Activated CD4-positive, CD25-positive, alpha-beta regulatory T cell (primary cell): ENCODE results near the gene CACTIN.

Experiments used
- DNase-seq, 4 experiments: peaks; one replicate each; lab custom pipeline; 2025; lab: John Stamatoyannopoulos, UW

The CACTIN gene

DNA sequence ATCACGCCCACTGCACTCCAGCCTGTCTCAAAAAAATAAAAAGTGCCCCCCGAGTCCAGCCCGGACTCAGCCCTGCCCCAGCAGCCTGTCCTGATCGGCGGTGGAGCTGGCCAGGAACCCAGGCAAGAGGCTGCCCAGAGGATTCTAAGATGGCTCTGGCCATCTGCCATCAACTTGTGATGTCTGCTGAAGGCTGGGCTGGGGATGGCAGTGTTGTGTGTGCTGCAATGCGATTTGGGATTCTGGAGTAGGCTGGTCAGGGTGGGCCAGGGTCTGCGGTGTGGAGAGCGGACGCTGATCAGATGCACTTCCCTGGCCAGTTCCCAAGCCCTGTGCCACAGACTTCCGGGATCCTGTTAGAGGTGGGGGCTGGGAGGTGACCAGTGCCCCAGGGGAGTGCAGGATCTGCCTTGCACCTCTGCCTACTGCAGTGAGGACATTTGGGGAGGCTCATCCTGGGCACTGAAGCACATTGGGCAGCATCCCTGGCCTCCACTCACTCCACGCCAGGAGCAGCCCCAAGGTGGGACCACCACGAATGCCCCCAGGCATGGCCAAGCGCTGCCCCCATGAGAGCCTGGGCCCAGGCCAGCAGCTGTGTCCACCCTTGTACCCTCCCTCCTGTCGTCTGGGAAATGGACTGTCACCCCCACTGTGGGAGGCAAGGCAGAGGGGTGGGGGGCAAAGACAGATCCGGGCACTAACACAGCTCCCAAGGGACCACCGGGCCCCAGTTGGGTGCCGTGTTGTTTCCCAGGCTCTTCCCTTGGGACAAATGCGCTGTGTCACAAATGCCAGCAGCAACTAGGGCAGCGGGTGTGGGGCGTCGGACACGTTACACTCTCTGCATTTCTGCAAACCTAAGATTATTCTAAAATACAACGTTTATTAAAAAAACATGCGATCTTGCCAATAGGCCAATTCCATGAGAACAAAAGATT is 16.5 kb downstream of the CACTIN start:
- no peak for DNase-seq

DNA sequence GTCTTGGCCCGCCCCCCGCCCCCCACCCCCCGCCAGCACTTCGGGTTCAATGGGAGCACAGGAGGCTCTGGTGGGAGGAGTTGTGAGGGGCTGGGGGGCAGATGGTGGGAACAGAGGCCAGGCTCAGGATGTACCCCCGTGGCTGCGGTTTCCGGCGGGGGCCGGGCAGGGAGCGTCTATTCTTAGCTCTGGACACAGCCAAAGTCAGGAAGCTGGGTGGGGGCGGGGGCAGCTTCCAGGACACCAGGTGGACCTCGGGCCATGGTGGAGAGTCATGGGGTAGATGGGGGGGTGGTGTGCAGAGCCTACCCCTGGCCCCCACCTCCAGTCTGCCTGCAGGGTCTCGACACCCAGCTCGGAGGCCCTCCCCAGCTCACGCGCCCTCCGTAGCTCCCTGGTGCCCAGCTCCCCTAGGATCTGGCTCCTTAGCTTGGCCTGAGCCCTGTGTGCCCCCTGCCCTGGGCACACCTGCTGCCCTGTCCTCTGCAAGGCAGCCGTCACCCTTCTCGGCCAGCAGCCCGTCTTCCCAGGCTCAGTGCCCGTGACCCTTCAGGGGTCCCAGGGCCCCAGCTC is 17.8 kb downstream of the CACTIN start:
- DNase-seq = no peak

GRCh38 chr19:3608079-3608641 is 18.4 kb downstream of the CACTIN start:
- DNase-seq = no peak

DNA sequence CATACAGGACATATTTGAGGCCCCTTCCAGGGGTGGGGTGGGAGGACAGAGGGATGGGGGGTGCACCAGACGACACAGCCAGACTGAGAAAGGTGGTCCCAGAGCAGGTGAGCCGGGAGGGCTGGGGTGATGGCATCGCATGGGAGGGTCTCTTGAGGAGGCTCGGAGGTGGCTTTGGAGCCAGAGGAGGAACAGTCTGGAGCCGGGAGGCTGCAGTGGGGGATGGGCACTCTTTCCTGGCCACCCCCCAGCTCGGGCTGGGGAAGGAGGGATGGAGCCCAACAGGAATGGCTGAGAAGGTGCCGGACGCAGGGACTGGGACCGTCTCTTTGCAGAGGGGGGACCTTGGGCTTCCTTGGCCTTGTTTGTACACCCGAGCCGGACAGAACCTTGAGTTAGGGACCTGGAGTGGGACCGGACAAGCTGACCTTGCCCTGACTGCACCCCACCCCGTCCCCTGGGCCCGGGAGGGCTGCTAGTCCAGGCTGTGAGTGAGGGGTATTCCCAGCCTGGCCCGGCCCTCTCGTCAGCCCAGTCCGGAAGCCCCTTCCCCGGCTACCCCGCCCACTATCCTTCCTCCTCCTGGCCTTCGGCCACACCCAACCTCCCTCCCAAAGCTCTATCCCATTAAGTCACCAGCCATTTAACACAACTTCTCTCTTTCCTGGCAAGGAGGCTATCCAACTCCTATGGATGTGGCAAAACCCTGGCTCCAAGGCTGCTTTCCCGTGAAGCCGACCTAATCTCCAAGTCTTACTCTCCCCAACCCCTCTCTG is 19.1 kb downstream of the CACTIN start:
- DNase-seq = no peak

DNA sequence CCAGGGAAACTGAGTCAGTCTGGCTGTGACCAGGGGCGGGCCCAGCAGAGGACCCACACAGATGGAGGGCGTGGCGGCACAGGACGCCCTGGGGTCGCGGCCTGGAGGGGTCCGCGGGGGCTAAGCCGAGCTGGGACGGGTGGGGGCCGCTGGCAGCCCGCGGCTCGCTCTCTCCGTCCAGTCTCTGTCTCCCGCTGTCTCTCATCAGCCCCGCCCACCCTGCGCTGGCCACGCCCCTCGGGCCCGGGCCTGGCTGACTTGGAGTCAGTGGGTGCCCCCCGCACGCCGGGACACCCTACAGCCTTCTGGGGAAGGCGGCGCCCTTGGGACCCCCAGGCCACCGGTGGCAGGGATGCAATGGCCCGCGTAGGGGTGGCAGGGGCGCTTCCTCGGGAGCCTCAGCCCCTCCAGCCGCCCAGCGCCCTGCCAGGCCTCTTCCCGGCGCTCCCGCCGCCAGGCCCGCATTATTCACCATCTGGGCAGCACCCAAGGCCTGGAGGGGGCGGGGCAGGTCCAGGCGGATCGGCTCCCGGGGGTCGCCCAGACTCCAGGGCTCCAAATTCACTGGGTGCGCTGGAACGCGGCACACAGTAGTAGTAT is 19.8 kb downstream of the CACTIN start, which contains the start of gene TBXA2R:
TSS of gene TBXA2R (minus strand) at position 186 of the 600 bp plus-strand sequence. CDS start 6,241 bp downstream, outside the sequence.
- peak in 3 of 4 experiments; percentile 14 to 23 (median 21) for DNase-seq

DNA sequence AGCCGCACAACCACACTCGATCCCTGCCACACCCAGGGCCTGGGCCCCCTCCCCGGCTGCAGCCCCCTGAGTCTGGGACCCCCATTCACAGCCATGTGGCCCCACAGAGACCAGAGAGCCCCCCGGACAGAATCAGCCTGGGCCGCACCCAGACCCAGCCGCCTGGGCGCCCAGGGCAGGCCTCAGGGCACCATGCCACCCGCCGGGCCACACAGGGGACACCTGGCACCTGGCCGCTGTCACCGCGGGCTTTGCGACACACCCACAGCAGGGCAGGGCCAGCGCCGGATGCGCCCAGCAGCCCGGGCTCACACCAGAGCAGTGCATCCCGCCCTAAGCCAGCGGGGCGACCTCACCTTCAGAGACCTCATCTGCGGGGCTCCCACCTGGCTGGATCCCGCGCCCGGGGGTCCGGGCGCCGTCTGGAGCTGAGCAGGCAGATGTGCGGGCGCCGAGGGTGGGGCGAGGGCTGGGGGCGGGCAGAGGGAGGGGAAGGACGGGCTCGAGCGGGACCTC is 20.4 kb downstream of the CACTIN start:
- no peak for DNase-seq

DNA sequence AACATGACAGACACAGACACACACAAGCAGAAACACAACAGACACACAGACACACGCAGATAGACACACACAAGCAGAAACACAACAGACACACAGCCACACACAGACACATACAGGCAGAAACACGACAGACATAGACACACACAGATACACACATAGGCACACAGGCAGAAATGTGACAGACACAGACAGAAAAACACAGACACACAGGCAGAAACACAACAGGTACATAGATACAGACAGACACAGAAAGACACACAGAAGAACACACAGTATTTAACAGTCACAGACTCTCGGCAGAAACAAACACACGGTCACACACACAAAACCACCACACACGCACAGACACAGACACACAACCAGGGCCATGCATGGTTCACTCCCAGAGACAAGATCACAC is 20.8 kb downstream of the CACTIN start:
- DNase-seq = no peak

GRCh38 chr19:3605361-3605760 is 21.2 kb downstream of the CACTIN start:
- DNase-seq = no peak

DNA sequence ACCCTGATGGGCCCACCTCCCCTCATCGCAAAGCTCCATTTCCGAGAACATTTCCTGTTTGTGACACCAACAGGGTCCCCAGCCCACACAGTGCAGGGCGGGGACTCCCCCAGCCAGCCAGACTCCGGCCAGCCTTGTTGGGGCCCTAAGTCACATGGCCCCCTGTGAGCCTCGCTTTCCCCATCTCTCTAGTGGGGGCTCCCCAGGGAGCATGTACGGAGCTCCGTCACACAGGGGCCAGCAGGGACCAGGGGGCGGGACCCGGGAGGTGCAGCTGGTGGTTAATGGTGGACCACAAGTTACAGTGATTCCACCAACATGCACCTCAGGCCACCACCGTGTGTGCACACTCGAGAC is 21.6 kb downstream of the CACTIN start:
- no peak for DNase-seq

- no peak for DNase-seq
Observed at GRCh38 chr19:3604227-3604986, 22.2 kb downstream of the CACTIN start.

DNA sequence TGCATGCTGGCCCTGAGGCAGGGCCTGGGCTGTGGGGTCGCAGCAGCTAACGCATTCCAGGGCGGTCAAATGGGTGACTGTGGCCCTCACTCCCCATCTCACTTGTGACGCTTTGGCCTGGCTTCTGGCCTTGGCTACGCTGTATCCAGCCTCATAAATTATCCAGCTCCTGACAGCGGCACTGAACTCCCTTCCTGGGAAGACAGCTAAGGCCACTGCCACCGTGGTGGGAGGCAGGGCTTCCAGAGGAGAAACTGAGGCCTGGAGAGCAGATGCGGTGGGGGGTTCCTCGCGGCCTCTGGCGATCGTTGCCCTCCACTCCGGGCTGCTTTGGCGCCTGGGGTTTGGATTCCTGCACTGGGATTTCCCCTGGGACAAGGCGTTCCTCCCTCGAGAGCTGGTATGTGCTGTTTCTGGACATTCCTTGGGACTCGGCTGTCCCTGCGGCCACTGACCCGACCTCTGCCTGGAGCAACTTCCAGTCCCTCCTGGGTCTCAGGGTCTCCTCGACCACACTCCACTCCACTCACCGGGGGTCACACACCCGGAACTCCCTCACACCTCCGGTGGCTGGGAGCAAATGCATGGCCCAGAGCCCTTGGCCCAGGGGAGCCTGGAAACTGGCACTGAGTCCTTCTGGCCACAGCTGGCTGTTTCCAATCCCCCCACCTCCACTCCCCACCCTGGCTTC is 23.3 kb downstream of the CACTIN start:
- DNase-seq = no peak

DNA sequence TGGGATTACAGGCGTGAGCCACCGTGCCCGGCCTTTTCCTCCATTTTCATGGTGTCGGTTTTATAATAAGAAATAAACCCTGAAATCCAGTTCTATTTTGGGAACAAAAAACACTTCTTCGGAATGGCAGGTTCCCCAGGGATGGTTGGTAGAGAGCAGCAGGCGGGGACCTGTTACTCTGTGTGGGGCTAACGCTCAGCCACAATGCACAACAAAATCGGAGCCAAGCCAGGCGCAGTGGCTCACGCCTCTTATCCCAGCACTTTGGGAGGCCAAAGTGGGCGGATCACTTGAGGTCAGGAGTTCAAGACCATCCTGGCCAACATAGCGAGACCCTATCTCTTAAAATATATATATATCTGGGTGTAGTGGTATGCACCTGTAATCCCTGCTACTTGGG is 25.6 kb downstream of the CACTIN start:
- DNase-seq = no peak

DNA sequence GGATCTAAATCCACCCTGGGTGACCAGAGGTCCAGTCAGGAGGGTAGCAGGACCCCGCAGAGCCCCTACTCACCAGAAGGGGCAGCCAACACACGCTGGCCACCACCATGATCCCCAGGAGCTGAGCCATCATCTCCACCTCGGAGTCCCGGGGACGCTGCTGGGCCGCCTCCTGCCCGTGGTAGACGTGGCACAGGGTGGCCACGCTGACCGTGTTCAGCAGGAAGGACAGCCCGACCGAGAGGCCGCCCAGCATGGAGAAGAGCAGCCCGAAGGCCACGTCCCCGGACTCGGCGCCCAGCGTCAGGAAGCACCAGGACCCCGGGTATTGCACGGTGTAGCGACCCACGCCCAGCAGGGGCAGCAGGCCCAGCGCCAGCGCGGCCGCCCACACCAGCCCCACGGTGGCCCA is 26.8 kb downstream of the CACTIN start:
- DNase-seq = no peak

DNA sequence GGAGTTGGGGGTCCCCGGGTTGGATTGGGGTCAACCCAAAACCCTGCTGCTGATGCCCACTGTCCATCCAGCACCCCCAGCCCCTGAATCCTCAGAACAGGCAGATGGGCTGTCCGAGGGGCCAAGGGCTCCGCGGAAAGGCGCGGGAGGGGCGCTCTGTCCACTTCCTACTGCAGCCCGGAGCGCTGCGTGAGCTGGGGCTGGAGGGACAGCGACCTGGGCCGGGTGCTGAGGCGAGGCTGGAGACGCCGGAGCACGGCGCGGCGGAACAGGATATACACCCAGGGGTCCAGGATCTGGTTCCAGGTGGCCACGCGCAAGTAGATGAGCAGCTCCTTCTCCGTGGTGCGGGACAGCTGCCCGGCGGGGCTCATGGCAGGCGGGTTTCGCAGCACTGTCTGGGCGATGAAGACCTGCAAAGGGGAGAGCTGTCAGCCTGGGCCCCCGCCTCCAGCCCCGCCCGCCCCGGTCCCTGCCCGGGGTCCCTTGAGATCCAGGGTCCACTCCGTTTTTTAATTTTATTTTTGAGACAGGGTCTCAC is 31.0 kb downstream of the CACTIN start:
- DNase-seq = no peak

DNA sequence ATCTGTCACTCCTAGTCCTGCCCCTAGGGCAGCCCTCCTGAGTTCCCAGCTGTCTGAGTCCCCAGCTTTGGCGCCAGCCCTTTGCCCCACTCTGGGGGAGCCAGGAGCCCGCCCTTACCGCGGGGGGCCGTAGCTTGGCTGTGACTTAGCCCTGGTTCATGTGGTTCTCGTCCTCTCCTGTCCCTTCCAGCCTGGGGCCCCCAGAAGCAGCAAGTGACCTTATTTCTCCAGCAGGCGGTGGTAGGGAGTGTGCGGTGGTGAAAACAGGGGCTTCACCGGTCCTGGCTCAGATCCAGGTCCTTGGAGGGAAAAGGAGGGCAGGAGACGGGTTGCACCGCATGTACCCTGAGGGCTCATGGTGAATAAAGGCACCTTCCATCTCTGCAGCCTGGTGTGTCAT is 33.4 kb downstream of the CACTIN start:
- DNase-seq = no peak

- no peak for DNase-seq
Observed at GRCh38 chr19:3591876-3592613, 34.5 kb downstream of the CACTIN start.

DNA sequence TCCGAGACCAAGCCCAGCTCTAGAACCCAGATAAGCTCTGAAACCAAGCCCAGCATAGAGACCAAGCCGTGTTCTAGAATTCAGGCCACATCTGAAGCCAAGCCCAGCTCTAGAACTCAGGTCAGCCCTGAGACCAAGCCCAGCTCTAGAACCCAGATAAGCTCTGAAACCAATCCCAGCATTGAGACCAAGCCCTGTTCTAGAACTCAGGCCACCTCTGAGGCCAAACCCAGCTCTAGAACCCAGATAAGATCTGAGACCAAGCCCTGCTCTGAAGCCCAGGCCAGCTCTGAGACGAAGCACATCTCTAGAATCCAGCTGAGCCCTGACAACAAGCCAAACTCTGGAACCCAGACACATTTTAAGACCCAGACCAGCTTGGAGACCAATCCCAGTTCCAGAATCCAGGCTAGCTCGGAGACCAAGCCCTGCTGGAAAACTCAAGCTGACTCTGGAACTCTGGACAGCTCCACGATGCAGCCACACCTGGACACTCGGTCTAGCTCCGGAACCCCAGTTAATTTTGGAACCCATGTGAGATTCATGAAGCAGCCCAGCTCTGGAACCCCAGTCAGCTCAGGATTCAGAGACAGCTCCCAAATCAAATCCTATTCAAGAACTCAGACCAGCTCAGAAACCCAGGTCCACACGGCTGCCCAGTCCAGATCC is 35.5 kb downstream of the CACTIN start:
- no peak for DNase-seq

DNA sequence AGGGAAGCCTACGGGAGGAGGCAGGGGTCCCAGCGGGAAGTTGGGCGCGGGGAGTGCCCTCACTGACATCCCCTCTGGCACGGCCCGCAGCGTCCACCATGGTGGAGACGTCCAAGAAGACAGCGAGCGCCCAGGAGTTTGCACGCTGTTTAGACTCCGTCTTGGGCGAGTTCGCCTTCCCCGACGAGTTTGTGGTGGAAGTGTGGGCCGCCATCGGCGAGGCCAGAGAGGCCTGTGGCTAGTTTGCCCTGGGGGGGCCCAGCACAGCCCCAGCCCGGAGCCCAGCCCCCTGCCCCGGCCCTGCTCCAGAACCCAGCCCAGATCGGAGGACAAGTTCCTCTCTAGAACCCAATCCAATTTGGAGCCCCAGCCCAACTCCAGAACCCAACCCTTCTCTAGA is 36.6 kb downstream of the CACTIN start:
- DNase-seq = no peak

GRCh38 chr19:3589439-3589838 is 37.2 kb downstream of the CACTIN start:
- no peak for DNase-seq
